Measurements from ENCODE around the gene RIMS4. TPM values are rescaled to one million over a fixed set of nuclear protein-coding genes. Genes with fewer than 3 reads are reported as not detected.

The RIMS4 gene
- not detected in 2 replicates for total RNA-seq

GRCh38 chr20:44810391-44811149 is at the start of gene RIMS4:
Gene RIMS4 (minus strand): TSS chr20:44810546. CDS start chr20:44810271, 275 bp downstream.

GRCh38 chr20:44745598-44746366 is 64.6 kb downstream of the RIMS4 start, which contains the start of gene KCNK15:
Gene KCNK15 (plus strand): TSS chr20:44745865. CDS start chr20:44745911, 46 bp downstream.

GRCh38 chr20:44714701-44715498 is 95.4 kb downstream of the RIMS4 start, which contains the start of gene CCN5:
Gene CCN5 (plus strand): TSS chr20:44715369. CDS start chr20:44715391, 22 bp downstream.

Other genes starting within 250 kb of the RIMS4 start
- 128 and 193 TPM in 2 replicates for gene PKIG, start 228.0 kb downstream of the RIMS4 start, total RNA-seq
- 13.8 and 46.5 TPM in 2 replicates for gene ADA, start 158.8 kb downstream of the RIMS4 start, total RNA-seq
- gene CCN5, start 95.2 kb downstream of the RIMS4 start, total RNA-seq = under 0.01 TPM in 1 of 2 replicates, not detected in the other
- under 0.01 TPM in 1 of 2 replicates, not detected in the other for gene KCNK15, start 64.7 kb downstream of the RIMS4 start, total RNA-seq
- gene YWHAB, start 75.2 kb upstream of the RIMS4 start, total RNA-seq = 95.7 and 136 TPM in 2 replicates
- gene PABPC1L, start 99.5 kb upstream of the RIMS4 start, total RNA-seq = 1.0 and 1.2 TPM in 2 replicates
- 9.9 and 18.7 TPM in 2 replicates for gene TOMM34, start 149.9 kb upstream of the RIMS4 start, total RNA-seq
- gene STK4, start 156.0 kb upstream of the RIMS4 start, total RNA-seq = 14.6 and 20.5 TPM in 2 replicates